HG02759 (cell line): Measurements from ENCODE around the gene POMGNT1.
"Not testable (repeated sequence)": the region's sequence is repeated elsewhere in the genome, so short reads cannot be mapped to it uniquely, and the experiment has no call there.

Experiments
- ATAC-seq: cut with Tn5 transposase; IDR thresholded peaks from one replicate; pipeline ENCODE4 v1.9.1; 2021; ENCODE audit warnings: mild to moderate bottlenecking, moderate library complexity; ENCODE audit not compliant: unreplicated experiment

Gene POMGNT1

DNA sequence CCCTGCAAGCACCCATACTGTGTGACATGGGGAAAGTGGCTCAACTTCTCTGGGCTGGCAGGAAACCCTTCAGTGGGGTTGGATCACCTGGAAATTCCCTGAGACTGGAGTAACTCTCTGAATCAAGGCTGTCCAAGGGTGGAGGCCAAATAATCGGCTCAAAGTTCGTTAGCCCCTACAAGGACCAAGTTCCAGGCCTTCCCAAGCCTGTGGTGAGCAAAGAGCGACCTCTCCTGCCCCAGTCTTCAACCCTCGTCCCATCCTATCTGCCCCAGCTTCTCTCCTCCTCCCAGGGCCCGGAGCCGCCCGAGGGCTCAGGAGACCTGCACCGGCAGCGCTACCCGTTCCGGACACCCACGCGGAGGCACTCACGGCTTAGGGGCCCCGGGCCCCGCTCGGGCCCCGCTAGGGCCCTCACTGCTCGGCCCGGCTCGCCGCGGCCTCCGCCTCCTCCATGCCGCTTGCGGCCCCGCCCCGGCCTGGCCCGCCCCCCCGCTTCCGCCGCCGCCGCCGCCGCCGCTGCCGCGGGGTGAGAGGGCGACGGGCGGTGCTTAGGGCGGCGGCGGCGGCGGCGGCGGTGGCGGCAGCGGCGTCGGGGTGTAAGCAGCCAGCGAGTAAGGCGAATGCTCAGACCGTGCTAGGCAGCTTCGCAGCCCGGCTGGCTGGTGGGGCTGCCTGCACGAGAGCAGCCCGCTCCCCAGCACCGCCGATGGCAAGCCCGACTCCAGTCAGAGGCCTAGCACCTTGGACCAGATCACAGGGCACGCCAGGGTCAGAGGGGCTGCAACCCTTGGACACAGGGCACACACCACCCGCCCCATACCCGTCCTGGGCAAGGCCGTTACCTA lies at the start of gene POMGNT1:
Gene POMGNT1 (minus strand): TSS at position 471 of the 848 bp plus-strand sequence. CDS start 613 bp downstream, outside the sequence.
- peak; percentile 96 for ATAC-seq

DNA sequence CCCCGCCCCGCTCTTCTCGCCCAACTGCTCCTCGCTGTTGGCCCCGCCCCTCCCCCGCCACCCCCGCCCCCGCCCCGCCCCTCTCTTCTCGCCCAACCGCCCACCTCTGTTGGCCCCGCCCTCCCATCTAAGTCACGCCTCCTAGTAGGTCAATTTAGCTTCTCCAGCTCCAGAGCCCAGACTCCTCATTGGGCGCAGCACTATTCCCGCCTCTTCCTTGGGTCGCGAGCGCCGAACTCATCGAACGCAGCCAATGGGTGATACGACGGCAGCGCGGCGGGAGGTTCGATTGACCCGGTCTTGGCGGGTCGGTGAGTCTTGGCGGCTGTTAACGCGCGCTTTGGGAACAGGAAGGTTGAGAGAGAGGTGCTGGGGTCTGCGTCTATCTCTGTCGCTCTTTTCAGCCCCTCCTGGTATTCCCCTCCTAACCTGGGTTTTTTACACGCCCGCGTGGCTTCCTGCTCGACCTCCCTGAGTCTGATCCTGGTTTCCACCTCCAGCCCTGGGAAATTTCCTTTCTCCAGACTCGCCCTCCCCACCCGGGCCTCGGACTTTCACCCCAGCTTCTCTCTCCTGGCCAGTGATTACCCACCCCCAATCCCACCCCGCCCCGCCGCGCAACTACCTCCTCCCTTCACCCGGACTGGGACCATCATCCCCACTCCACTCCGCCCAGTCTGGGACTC lies 49.3 kb upstream of the POMGNT1 start, which contains the start of gene RAD54L:
Gene RAD54L (plus strand): TSS at position 328 of the 686 bp plus-strand sequence. CDS start 643 bp downstream, outside the sequence.
- ATAC-seq: peak; percentile 92

DNA sequence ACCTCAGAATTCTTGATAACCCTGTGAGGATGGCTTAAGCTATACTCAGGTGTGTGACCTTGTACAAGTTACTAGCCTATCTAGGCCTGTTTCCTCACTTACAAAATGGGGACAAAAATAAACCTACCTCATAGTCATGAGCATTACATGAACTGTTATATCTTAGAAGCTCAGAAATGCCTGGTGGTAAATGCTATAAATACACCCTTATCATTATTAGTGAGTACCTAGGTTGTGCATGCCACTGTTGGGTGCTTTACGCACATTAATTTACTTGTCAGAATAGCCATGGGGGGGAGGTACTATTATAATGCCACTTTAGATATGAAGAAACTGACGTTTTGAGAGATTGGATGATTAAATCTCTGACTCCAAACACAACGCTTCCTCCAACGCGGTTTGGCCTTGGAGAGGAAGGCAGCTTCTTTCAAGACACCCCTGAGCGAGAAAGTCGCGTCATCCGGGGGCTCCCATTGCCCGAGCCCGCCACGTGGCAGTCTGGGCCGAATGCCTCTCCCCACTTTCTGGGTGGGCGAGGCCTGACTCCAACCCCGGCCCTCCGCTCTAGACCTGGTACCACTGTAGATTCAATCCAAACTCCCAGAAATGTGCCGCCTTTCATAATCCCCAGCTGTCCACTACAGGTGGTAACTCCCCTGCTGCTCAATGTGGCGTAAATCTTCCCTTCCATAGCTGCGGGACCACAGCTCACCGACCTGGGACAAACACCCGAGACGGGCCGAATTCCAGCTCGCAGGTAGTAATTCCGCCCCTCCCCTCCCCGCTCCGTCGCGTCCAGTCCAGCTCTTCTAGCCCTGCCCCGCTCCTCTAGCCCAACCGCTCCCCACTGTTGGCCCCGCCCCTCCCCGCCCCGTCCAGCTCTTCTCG lies 48.6 kb upstream of the POMGNT1 start:
- ATAC-seq: peak; percentile 59

DNA sequence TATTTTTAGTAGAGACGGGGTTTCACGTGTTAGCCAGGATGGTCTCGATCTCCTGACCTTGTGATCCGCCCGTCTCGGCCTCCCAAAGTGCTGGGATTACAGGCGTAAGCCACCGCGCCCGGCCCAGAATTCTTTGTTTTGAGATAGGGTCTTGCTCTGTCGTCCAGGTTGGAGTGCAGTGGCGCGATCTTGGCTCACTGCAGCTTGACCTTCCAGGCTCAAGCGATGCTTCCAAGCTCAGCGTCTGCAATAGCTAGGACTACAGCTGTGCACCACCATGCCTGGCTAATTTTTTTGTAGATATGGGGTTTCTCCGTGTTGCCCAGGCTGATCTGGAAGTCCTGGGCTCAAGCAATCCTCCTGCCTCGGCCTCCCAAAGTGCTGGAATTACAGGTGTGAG lies 47.9 kb upstream of the POMGNT1 start:
- not testable (repeated sequence) for ATAC-seq

DNA sequence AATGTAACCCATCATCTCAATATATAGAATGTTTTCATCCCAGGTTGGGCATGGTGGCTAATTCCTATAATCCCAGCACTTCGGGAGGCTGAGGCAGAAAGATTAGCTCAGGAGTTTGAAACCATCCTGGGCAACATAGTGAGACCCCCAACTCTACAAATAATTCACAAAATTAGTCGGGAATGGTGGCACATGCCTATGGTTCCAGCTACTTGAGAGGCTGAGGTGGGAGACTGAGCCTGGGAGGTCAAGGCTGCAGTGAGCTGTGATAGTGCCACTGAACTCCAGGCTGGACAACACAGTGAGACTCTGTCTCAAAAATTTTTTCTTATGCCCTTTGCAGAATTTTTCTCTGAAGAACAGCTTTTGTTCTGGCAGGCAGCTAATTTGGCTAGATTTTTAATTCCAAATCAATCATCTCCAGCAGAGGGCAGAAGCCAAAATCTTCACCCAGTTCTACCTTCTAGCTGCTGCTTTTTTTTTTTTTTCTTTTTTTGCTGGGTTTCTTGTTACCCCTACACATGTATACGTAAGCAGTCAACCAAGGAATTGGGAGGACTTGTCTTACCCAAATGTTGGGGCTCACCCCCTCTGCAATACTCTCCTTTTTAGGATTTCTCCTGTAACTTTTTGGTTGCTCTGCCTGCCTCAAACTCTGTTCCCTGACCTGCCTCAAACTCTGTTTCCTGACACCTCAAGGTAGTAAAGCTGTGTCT lies 46.6 kb upstream of the POMGNT1 start:
- ATAC-seq: no peak

DNA sequence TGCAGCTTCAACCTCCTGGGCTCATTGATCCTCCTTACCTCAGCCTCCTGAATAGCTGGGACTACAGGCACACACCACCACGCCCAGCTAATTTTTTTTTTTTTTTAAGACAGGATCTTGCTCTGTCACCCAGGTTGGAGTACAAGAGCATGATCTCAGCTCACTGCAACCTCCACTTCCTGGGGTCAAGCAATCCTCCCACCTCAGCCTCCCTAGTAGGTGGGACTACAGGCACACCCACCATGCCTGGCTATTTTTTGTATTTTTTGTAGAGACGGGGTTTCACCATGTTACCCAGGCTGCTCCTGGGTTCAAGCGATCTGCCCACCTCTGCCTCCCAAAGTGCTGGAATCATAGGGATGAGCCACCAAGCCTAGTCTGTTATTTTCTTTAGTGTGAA lies 45.6 kb upstream of the POMGNT1 start:
- not testable (repeated sequence) for ATAC-seq

DNA sequence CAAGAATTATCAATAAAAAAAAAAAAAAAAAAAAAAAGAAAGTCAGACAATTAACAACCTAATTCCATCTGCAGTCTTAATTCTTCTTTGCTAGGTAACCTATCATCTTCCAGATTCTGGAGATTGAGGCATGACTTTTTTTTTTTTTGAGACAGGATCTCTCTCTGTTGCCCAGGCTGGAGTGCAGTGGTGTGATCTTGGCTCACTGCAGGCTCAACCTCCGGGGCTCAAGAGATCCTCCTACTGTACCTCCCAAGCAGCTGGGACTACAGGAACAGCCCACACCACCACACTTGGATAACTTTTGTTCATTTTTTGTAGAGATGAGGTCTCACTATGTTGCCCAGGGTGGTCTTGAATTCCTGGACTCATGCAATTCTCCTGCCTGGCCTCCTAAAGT lies 44.7 kb upstream of the POMGNT1 start:
- ATAC-seq: no peak

DNA sequence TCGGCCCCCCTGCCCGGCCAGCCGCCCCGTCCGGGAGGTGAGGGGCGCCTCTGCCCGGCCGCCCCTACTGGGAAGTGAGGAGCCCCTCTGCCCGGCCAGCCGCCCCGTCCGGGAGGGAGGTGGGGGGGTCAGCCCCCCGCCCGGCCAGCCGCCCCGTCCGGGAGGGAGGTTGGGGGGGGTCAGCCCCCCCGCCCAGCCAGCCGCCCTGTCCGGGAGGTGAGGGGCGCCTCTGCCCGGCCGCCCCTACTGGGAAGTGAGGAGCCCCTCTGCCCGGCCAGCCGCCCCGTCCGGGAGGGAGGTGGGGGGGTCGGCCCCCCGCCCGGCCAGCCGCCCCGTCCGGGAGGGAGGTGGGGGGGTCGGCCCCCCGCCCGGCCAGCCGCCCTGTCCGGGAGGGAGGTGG lies 43.5 kb upstream of the POMGNT1 start:
- ATAC-seq: not testable (repeated sequence)

DNA sequence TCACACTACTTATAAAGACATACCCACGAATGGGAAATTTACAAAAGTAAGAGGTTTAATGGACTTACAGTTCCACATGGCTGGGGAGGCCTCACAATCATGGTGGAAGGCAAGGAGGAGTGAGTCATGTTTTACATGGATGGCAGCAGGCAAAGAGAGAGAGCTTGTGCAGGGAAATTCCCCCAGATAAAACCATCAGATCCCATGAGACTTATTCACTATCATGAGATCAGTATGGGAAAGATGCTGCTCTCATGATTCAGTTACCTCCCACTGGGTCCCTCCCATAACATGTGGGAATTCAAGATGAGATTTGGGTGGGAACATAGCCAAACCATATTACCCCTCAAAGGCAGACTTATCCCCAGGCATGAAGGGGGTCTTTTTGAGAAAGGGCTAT lies 40.6 kb upstream of the POMGNT1 start:
- not testable (repeated sequence) for ATAC-seq

DNA sequence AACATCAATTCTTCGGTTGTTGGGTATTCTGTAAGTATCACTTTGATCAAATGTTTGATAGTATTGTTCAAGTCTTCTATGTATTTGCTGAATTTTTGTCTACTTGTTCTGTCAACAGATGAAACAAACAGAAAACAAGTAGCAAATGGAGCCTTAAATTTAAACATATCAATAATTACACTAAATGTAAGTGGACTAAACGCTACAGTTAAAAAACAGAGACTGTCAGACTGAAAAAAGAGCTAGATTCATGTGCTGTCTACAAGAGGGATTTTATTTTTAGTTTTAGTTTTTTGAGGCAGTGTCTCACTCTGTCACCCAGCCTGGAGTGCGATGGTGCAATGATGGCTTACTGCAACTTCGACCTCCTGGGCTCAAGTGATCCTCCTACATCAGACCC lies 38.6 kb upstream of the POMGNT1 start:
- ATAC-seq: no peak

DNA sequence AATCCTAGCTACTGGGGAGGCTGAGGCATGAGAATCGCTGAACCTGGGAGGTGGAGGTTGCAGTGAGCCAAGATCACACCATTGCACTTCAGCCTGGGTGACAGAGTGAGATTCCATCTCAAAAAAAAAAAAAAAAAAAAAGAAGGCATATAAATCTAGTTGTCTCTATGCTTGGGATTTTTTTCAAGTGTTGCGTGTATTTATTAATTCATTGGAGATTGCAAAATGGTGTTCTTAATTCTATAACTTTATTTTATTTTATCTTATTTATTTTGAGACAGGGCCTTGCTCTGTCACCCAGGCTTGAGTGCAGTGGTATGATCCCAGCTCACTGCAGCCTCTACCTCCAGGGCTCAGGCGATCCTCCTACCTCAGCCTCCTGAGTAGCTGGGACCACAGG lies 33.0 kb upstream of the POMGNT1 start:
- not testable (repeated sequence) for ATAC-seq

DNA sequence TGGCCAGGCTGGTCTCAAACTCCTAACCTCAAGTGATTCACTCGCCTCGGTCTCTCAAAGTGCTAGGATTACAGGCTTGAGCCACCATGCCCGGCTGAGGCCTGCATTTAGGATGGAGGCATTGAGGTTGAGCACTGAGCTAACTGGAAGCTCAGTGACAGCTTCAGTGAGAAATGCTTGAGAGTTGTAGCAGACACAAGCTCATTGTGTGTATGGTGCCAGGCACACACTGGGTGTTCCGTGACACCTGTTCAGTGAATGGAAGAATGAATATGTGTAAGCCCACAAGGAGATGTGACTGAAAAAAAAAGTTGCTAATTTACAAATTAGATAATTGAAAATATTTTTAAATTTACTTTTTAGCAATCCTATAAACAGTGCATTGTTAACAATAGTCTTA lies 26.7 kb upstream of the POMGNT1 start:
- ATAC-seq: no peak

DNA sequence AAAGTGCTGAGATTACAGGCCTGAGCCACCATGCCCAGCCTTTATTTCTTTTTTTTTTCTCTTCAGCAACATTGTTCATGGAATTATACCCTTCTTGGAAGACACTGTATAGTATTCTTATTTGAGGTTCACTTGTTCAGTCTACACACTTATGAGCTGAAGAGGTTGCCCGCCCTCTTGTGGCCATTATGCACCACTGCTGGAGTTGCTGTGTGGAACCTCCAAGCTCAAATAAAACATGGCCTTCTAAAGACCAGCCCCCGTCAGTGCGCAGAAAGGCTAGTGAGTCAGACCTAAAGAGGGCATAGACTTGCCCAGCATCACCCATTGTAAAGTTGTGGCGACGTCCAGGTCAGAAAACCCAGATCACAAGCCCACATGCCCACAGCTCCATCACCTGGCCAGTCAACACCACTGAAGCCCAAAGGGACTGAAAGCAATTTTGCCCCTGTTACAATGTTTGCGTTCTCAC lies 25.3 kb upstream of the POMGNT1 start:
- peak; percentile 67 for ATAC-seq

DNA sequence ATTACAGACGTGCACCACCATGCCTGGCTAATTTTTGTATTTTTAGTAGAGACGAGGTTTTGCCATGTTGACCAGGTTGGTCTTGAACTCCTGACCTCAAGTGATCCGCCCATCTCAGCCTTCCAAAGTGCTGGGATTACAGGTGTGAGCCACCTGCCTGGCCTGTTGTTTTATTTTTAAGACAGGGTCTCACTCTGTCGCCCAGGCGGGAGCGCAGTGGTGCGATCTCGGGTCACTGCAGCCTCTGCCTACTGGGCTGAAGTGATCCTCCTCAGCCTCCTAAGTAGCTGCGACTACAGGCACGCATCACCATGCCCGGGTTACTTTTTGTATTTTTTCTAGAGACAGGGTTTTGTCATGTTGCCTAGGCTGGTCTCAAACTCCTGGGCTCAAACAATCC lies 24.8 kb upstream of the POMGNT1 start:
- ATAC-seq: not testable (repeated sequence)

DNA sequence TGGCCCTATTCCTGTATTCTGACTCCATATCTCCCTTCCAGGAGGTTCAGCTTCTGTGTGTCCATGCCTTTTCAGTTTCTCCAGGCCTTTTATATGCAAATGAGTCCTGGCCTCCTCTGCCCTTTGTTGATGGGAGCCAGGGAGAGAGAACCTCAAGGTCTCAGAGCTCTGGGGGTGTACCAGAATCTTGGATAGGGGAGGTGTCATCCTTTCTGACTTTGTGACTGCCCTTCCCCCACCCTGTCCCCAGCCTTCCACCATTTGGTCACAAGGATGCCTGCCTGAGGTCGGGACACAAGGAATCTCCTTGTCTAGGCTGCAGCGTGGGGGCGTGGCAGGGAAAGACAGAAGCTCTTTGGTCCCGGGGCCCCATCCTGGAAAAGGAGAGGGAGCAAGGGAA lies 23.5 kb upstream of the POMGNT1 start:
- ATAC-seq: no peak

DNA sequence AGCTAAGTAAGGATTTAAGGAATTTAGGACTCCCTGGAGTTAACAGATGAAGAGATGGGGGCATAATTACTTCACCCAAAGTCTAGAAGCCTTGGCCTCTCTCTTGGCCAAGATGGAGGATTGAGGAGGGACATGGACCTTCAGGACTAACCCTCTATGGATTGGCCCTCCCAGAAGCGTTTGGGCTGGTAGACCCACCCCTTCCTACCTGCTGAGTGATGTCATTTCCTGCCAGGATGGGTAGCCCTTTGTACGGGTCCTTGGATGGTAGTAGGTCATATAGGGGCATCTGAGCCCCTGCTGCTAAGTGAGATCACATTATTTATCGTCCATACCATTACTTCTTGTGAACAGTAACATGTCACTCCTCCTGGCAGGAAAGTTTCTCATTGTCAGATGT lies 22.6 kb upstream of the POMGNT1 start:
- no peak for ATAC-seq

DNA sequence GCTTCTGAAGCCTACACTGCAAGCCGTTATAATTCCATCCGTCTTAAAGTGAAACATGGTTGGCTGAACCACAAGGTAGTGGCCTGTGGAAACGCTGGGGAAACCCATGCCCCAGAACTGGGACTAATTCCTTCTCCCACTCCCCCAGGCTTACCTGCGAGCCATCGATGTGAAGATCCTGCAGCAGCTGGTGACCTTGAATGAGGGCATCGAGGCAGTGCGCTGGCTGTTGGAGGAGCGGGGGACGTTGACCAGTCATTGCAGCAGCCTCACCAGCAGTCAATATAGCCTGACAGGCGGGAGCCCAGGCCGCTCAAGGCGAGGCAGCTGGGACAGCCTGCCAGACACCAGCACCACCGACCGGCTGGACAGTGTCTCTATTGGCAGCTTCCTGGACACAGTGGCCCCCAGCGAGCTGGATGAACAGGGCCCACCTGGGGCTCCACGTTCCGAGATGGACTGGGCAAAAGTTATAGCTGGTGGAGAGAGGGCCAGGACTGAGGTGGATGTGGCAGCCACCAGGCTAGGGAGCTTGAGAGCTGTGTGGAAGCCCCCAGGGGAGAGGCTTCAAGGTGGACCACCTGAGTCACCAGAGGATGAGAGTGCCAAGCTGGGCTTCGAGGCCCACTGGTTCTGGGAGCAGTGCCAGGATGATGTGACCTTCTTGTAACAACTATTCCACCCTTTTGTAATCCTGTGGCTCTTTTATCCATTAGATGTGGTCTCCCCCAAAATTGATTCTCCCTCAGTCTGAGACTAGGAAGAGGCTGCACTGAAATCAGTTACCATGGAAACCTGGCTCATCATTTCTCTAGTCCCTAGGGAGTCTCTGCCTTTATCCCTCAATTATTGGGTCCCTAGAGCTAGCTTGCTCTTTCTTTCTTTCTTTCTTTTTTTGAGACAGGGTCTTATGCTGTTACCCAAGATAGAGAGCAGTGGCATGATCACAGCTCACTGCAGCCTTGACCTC lies 21.6 kb upstream of the POMGNT1 start:
- no peak for ATAC-seq

DNA sequence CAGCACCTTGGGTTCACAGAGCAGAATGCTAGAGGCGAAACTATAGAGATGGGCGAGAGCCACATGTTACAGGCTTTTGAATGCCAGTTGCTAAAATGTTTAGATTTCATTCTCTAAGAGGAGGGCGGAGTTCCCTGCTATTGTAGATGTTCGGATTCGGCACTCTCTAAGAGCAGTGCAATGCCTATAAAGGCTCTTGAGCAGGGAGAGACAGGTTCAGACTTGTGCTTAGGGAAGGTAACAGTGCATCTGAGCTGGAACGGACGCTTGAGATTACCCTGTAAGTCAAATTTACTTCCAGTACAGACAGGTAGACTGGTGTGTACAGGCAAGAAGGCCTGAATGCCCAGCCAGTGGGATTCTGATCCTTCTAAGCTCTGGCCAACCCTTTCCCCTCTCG lies 20.2 kb upstream of the POMGNT1 start:
- no peak for ATAC-seq

DNA sequence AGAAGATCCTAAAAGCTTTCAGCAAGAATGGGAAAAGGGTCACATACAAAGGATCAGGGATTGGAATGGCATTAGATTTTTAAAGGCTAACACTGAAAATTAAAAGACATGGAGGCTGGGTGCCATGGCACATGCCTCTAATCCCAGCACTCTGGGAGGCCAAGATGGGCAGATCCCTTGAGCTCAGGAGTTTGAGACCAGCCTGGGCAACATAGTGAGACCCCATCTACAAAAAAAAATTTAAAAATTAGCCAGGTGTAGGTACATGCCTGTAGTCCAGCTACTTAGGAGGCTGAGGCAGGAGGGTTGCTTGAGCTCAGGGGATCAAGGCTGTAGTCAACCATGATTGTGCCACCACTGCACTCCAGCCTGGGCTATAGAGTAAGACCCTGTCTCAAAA lies 17.3 kb upstream of the POMGNT1 start:
- no peak for ATAC-seq
